Measurements from ENCODE around the gene DCXR.

Gene DCXR

GRCh38 chr17:82050152-82050760, 12.8 kb upstream of the DCXR start:
- DNase-seq (ENCODE audit: low read depth) = no peak
- no peak for TF ChIP-seq CTCF (IDR thresholded peaks at IDR 0.05; ENCODE audit: control insufficient read depth, extremely low read depth, insufficient read depth)
- peak overlapping the region; percentile 89 for H3K4me3 ChIP-seq (ENCODE audit: low read depth, low read length)

DNA sequence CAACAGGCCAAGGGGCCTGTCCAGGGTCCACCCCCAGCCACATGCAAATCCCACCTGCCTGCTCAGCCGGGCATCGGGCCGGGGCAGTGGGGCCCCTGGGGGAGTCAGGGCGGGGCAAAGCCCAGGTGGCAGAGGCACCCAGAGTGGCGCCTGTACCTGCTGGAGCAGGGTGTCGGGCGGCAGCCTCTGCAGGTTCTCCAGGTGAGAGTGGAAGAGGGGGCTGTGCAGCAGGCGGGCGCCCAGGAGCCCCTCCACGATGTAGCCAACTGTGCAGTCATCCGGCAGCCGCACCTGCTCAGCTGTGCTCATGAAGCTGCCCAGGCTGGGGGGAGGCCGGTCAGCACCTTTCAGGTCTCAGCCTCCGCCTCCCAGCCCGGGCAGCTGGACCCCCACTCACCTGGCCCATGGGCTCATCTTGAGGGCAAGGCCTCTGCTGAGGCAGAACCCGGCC, 12.0 kb upstream of the DCXR start:
- no peak for DNase-seq (ENCODE audit: low read depth)
- TF ChIP-seq CTCF (IDR thresholded peaks at IDR 0.05; ENCODE audit: control insufficient read depth, extremely low read depth, insufficient read depth) = no peak
- H3K4me3 ChIP-seq (ENCODE audit: low read depth, low read length) = no peak overlapping the region

DNA sequence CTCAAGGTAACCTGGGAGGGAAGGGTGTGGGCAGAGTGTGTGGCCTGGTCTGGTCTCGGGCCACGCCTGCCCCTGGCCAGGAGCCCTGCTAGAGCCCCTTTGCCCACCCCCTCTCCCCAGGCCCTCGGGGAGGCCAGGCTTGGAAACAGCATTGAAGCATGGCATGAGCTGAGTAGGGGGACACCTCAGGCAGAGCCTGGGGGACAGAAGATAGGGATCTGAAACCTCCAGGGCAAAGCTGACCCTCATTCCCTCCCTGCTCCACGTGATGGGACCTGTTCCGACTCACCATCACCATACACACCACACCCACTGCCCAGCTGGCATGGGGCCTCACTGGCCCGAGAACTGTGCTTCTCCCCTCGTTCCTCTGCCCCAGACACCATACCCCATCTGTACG, 11.6 kb upstream of the DCXR start:
- no peak for DNase-seq (ENCODE audit: low read depth)
- TF ChIP-seq CTCF (IDR thresholded peaks at IDR 0.05; ENCODE audit: control insufficient read depth, extremely low read depth, insufficient read depth) = no peak
- H3K4me3 ChIP-seq (ENCODE audit: low read depth, low read length) = no peak overlapping the region

GRCh38 chr17:82048571-82048971, 11.1 kb upstream of the DCXR start:
- TF ChIP-seq CTCF (IDR thresholded peaks at IDR 0.05; ENCODE audit: control insufficient read depth, extremely low read depth, insufficient read depth) = no peak
- no peak for DNase-seq (ENCODE audit: low read depth)
- no peak overlapping the region for H3K4me3 ChIP-seq (ENCODE audit: low read depth, low read length)

- no peak for DNase-seq (ENCODE audit: low read depth)
- H3K4me3 ChIP-seq (ENCODE audit: low read depth, low read length) = no peak overlapping the region
- TF ChIP-seq CTCF (IDR thresholded peaks at IDR 0.05; ENCODE audit: control insufficient read depth, extremely low read depth, insufficient read depth) = no peak
Observed at GRCh38 chr17:82047914-82048570, 10.5 kb upstream of the DCXR start.

DNA sequence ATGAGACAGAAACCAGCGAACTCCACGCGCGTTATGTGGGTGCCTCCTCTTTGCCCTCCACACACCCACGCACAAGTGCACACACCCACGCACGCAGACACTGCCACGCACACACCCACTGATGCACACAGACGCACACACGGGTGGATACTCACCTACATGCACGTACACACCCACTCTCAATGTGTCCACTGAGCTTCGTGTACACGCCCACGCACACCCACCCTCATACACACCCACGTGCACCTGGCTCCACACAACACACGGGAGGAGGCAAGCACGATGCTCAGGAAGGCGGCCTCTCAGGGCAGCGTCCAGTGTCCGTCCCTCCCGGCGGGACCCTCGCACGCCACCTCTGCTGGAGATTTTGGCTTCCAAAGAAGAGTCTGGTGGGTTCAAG, 9.9 kb upstream of the DCXR start:
- TF ChIP-seq CTCF (IDR thresholded peaks at IDR 0.05; ENCODE audit: control insufficient read depth, extremely low read depth, insufficient read depth) = no peak
- no peak for DNase-seq (ENCODE audit: low read depth)
- H3K4me3 ChIP-seq (ENCODE audit: low read depth, low read length) = no peak overlapping the region

DNA sequence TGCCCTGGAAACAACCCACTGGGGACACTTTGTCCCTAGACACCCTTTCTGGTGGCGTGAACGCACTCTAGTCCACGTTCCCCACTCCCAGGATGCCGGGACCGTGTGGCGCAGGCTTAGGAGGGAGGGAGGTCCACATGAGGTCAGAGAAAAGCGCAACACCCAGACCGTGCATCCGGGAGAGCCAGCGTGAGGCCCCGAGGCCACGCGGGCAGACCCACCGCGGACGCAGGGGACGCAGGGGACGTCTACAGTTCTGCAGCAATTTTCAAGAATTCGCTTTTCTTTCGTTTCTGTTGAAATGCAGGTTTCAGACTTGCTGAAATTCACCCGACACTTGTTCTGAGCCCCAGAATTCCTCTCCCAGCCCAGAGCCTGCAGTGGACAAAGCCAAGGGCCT, 9.4 kb upstream of the DCXR start:
- H3K4me3 ChIP-seq (ENCODE audit: low read depth, low read length) = no peak overlapping the region
- DNase-seq (ENCODE audit: low read depth) = no peak
- no peak for TF ChIP-seq CTCF (IDR thresholded peaks at IDR 0.05; ENCODE audit: control insufficient read depth, extremely low read depth, insufficient read depth)
